GM12864 (cell line): ENCODE data around the gene ANGEL1.

Experiments used
- DNase-seq: peaks from one replicate; pipeline ENCODE4 v3.0.0-alpha.2; 2011; ENCODE audit warnings: low read depth
- H3K4me3 ChIP-seq: 2 replicates; pipeline ENCODE4 v1.5.1; 2011; ENCODE audit warnings: mild to moderate bottlenecking, low read depth, low read length, control low read depth
- TF ChIP-seq, protein P1 (sequence below): IDR thresholded peaks from 2 replicates; pipeline ENCODE4 v1.5.1; 2011; ENCODE audit warnings: low read depth, mild to moderate bottlenecking, moderate library complexity, low read length, control low read depth, inconsistent platforms; ENCODE audit errors: missing control alignments

The ANGEL1 gene

DNA sequence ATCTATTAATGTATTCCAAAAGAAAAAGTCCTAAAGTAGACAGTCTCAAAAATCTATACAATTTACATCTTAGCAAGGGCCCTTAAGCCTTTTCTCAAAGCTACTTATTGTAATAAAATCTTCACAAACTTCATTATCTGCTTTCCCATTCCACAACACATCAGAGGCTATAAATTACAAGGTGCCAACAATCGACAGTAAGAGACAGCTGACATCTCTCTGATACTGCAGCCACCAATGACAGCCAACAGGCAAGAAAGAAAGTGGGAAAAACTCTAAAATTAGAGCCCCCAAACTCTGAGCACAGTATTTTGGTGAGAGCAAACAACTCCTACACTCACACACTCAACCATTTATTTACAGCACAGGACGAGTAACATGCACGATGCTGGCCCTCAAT lies 2.2 kb downstream of the ANGEL1 start:
- TF ChIP-seq, protein P1, sequence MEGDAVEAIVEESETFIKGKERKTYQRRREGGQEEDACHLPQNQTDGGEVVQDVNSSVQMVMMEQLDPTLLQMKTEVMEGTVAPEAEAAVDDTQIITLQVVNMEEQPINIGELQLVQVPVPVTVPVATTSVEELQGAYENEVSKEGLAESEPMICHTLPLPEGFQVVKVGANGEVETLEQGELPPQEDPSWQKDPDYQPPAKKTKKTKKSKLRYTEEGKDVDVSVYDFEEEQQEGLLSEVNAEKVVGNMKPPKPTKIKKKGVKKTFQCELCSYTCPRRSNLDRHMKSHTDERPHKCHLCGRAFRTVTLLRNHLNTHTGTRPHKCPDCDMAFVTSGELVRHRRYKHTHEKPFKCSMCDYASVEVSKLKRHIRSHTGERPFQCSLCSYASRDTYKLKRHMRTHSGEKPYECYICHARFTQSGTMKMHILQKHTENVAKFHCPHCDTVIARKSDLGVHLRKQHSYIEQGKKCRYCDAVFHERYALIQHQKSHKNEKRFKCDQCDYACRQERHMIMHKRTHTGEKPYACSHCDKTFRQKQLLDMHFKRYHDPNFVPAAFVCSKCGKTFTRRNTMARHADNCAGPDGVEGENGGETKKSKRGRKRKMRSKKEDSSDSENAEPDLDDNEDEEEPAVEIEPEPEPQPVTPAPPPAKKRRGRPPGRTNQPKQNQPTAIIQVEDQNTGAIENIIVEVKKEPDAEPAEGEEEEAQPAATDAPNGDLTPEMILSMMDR: no peak
- H3K4me3 ChIP-seq: no peak overlapping the region
- DNase-seq: no peak

DNA sequence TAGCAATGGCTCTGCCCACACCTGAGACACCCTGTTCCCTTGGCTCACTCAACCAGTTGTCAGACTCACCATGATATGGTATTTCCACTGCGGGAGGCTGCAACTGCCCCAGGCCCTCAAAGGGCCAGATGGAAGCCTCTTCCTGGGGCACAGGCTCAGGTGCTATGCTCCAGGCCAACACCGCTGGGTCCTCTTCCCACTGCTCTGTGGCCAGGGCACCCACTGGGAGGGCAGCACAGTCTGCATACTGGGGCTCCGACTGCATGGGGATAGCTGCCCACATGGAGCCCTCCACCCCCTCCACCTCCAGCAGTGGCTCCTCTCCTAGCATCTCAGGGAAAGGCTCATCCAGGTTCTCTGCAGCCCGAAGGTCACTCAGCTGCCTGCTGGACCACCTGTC lies 3.7 kb downstream of the ANGEL1 start:
- TF ChIP-seq, protein P1: no peak
- H3K4me3 ChIP-seq: no peak overlapping the region
- no peak for DNase-seq

DNA sequence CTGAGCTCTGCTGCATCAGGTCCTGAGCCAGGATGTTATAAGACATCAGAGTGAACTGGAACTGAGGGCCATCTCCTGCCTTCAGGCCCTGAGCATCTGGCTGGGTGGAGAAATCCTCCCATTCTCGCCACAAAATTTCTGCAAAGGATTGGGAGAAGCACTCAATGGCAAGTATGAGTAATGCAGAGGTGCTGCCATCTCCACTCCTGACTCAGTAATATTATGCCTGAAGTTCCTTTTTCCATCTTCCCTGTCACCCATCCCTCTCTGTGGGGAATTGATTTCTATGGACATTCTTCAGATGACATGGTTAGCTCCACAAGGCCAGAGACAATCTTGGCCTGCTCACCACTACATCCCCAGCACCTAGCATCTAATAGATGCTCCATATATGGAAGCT lies 4.7 kb downstream of the ANGEL1 start:
- TF ChIP-seq, protein P1: no peak
- H3K4me3 ChIP-seq: no peak overlapping the region
- no peak for DNase-seq

DNA sequence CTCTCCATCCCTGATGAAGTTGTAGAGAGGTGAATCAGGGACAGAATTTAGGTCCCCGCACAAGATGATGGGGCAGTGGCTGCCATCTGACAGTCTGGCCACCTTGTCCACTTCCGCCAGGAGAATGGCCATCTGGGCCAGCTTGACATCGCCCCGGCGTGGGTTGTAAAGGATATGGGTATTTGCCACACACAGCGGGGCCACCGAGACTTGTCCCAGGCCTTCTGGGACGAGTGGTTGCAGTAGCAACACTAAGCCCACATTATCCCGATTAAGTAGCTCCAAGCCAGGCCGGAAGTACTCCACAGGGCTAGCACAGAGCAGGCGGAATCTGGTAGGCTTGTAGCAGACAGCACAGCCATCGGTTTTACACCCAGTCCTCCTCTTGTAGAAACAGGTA lies 6.2 kb downstream of the ANGEL1 start:
- TF ChIP-seq, protein P1: no peak
- no peak for DNase-seq

DNA sequence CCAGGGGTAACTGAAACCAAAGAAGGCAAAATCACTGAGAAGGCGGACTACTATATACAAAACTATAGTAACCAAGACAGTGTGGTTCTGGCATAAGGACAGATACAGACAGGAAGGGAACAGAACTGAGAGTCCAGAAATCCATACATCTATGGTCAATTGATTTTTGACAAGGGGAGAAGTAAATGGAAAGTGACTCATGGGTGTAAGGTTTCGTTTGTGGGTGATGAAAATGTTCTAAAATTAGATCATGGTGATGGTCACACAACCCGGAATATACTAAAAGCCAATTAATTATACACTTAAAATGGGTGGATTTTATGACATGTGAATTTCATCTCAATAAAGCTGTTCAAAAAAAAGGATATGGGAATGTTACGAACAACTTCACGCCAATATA lies 18.7 kb downstream of the ANGEL1 start:
- TF ChIP-seq, protein P1: no peak
- no peak overlapping the region for H3K4me3 ChIP-seq
- no peak for DNase-seq

More for the DNA sequence above, 6.2 kb downstream of the ANGEL1 start:
- H3K4me3 ChIP-seq: no peak overlapping the region

DNA sequence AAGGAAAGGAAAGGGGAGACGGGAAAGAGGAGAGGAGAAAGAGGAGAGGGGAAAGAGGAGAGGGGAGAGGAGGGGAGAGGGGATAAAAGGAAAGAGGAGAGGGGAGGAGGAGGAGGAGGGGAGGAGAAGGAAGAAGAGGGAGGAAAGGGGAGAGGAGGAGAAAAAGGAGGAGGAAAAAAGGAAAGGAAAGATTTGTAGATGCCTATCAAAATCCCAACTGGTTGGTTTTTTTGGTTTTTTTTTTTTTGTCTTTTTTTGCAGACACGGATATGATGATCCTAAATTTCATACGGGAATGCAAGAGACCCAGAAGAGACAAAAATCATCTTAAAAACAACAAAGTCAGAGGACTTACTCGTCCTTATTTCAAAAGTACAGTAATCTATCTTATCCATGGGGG lies 19.4 kb downstream of the ANGEL1 start:
- no peak overlapping the region for H3K4me3 ChIP-seq
- TF ChIP-seq, protein P1: no peak
- DNase-seq: no peak

DNA sequence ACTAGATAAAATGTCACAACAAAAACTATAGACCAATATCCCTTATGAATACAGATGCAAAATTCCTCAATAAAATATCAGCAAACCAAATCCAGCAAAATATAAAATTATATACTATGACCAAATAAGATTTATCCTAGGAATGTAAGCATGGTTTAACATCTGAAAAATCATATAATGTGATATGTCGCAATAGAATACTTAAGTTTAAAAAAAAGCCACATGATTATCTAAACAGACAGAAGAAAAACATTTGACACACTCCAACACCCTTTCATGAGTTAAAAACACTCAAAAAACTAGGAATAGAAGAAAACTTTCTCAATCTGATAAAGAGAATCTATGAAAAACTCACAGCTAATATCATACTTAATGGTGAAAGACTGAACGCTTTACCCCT lies 20.3 kb downstream of the ANGEL1 start:
- DNase-seq: no peak
- no peak overlapping the region for H3K4me3 ChIP-seq
- TF ChIP-seq, protein P1: no peak
